Astrocyte (in vitro differentiated cells and primary cell): ENCODE results near the gene AFF4. TPM values are rescaled to one million over a fixed set of nuclear protein-coding genes. Genes with fewer than 3 reads are reported as not detected.
A peak's percentile ranks its signal among the peaks of the same experiment; 100 is the strongest.

ENCODE experiments used
- DNase-seq: peaks from one replicate; pipeline ENCODE4 v3.0.0-alpha.2; 2010; ENCODE audit warnings: low read depth
- FAIRE-seq: peaks from 2 replicates; lab custom pipeline; 2011; peaks lifted over from hg19 to GRCh38; lab: Jason Lieb, UNC
- H2AFZ ChIP-seq: 2 replicates; pipeline ENCODE4 v1.6.0; 2012; ENCODE audit warnings: low read depth, low read length, inconsistent platforms
- H3K27ac ChIP-seq: 2 replicates; pipeline ENCODE4 v1.5.1; 2011; ENCODE audit warnings: low read depth, low read length, inconsistent platforms
- H3K27me3 ChIP-seq: 2 replicates; pipeline ENCODE4 v1.6.0; 2011; ENCODE audit warnings: low read length, inconsistent platforms; ENCODE audit not compliant: insufficient read depth
- H3K36me3 ChIP-seq: 2 replicates; pipeline ENCODE4 v1.5.1; 2011; ENCODE audit warnings: low read length, inconsistent platforms; ENCODE audit not compliant: insufficient read depth
- H3K4me1 ChIP-seq: 2 replicates; pipeline ENCODE4 v1.5.1; 2011; ENCODE audit warnings: low read length, inconsistent platforms; ENCODE audit not compliant: insufficient read depth
- H3K4me2 ChIP-seq: 2 replicates; pipeline ENCODE4 v1.6.0; 2012; ENCODE audit warnings: low read length, inconsistent platforms
- H3K4me3 ChIP-seq: 2 replicates; pipeline ENCODE4 v1.5.1; 2011; ENCODE audit warnings: low read depth, mild to moderate bottlenecking, low read length, inconsistent platforms; ENCODE audit not compliant: insufficient read depth
- H3K79me2 ChIP-seq: 2 replicates; pipeline ENCODE4 v1.6.0; 2012; ENCODE audit warnings: mild to moderate bottlenecking, low read length, inconsistent platforms; ENCODE audit not compliant: insufficient read depth
- H3K9ac ChIP-seq: 2 replicates; pipeline ENCODE4 v1.6.0; 2012; ENCODE audit warnings: mild to moderate bottlenecking, low read length, inconsistent platforms
- H3K9me3 ChIP-seq: 2 replicates; pipeline ENCODE4 v1.5.1; 2012; ENCODE audit warnings: low read depth, mild to moderate bottlenecking, low read length, inconsistent platforms; ENCODE audit not compliant: insufficient read depth
- H4K20me1 ChIP-seq: 2 replicates; pipeline ENCODE4 v1.6.0; 2012; ENCODE audit warnings: low read length, inconsistent platforms; ENCODE audit not compliant: insufficient read depth
- H3K27ac Mint-ChIP-seq: one replicate; pipeline ENCODE4 v1.8.0; 2021; ENCODE audit warnings: mild to moderate bottlenecking, mixed read lengths; ENCODE audit not compliant: unreplicated experiment
- H3K27me3 Mint-ChIP-seq: one replicate; pipeline ENCODE4 v1.8.0; 2021; ENCODE audit warnings: low read depth, mixed read lengths; ENCODE audit not compliant: unreplicated experiment
- H3K36me3 Mint-ChIP-seq: one replicate; pipeline ENCODE4 v1.8.0; 2021; ENCODE audit warnings: low read depth, mixed read lengths; ENCODE audit not compliant: unreplicated experiment
- H3K4me1 Mint-ChIP-seq: one replicate; pipeline ENCODE4 v1.8.0; 2021; ENCODE audit warnings: low read depth, mixed read lengths; ENCODE audit not compliant: unreplicated experiment
- H3K4me3 Mint-ChIP-seq: one replicate; pipeline ENCODE4 v1.8.0; 2021; ENCODE audit warnings: mild to moderate bottlenecking, moderate library complexity, mixed read lengths; ENCODE audit not compliant: unreplicated experiment
- H3K9me3 Mint-ChIP-seq: one replicate; pipeline ENCODE4 v1.8.0; 2021; ENCODE audit warnings: mild to moderate bottlenecking, mixed read lengths; ENCODE audit not compliant: unreplicated experiment
- EZH2 ChIP-seq: IDR thresholded peaks from 2 replicates; pipeline ENCODE4 v1.6.1; 2012; ENCODE audit warnings: mild to moderate bottlenecking, low read length, inconsistent platforms; ENCODE audit not compliant: insufficient read depth
- total RNA-seq: library from RNA; stranded (reverse); gene quantifications from 2 replicates; pipeline ENCODE4 v1.2.1, GENCODE V29; 2021
- TF ChIP-seq, protein P1 (sequence below): IDR thresholded peaks from 2 replicates; pipeline ENCODE4 v1.5.1; 2011; ENCODE audit warnings: low read depth, mild to moderate bottlenecking, inconsistent platforms, low read length, moderate library complexity; ENCODE audit not compliant: insufficient read depth

Gene AFF4
- total RNA-seq, 1 donor from 2014 or later = 163 TPM

- H3K79me2 ChIP-seq = peaks cover 16% of the 10 kb centered on the region
- H3K9ac ChIP-seq = no peak overlapping the region
- H4K20me1 ChIP-seq = peaks cover 12% of the 10 kb centered on the region
- DNase-seq = no peak
- no peaks in the 10 kb centered on the region for H3K27me3 Mint-ChIP-seq
- no peaks in the 10 kb centered on the region for H3K27me3 ChIP-seq
- H3K27ac ChIP-seq = no peak overlapping the region
- TF ChIP-seq, protein P1, sequence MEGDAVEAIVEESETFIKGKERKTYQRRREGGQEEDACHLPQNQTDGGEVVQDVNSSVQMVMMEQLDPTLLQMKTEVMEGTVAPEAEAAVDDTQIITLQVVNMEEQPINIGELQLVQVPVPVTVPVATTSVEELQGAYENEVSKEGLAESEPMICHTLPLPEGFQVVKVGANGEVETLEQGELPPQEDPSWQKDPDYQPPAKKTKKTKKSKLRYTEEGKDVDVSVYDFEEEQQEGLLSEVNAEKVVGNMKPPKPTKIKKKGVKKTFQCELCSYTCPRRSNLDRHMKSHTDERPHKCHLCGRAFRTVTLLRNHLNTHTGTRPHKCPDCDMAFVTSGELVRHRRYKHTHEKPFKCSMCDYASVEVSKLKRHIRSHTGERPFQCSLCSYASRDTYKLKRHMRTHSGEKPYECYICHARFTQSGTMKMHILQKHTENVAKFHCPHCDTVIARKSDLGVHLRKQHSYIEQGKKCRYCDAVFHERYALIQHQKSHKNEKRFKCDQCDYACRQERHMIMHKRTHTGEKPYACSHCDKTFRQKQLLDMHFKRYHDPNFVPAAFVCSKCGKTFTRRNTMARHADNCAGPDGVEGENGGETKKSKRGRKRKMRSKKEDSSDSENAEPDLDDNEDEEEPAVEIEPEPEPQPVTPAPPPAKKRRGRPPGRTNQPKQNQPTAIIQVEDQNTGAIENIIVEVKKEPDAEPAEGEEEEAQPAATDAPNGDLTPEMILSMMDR = no peak
- TF ChIP-seq EZH2 = no peak
- H2AFZ ChIP-seq = no peak overlapping the region
- H3K4me2 ChIP-seq = no peak overlapping the region
- H3K9me3 Mint-ChIP-seq = no peaks in the 10 kb centered on the region
- H3K27ac Mint-ChIP-seq = peak overlapping the region; percentile 75
- H3K4me3 ChIP-seq = no peak overlapping the region
- H3K4me1 ChIP-seq = peaks cover 6% of the 10 kb centered on the region
- peaks cover 21% of the 10 kb centered on the region for H3K36me3 ChIP-seq
- H3K36me3 Mint-ChIP-seq = peaks cover 34% of the 10 kb centered on the region
- H3K9me3 ChIP-seq = no peaks in the 10 kb centered on the region
- peaks cover 34% of the 10 kb centered on the region for H3K4me1 Mint-ChIP-seq
- FAIRE-seq = no peak
- H3K4me3 Mint-ChIP-seq = no peak overlapping the region
Measured at GRCh38 chr5:132871459-132872284, 91.8 kb downstream of the AFF4 start.

DNA sequence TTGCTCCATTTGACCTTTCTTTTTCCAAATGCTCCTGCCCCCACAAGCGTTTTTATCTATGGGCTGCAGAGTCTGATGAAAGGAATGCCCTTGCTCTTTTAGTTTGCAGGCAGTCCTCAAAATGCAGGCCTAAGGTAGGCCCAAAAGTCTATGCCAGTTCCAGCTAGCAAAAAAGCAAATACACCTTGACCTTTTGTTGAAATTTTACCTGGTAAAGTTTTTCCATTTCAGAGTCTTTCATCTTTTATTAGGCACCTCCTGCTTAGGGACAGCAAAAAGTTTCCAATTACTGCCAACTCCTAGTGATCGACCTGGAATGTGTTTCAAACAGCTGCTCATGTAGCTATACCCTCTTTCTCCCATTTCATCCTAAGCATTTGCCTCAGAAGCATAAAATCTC is 92.6 kb downstream of the AFF4 start:
- H3K4me1 Mint-ChIP-seq = peaks cover 30% of the 10 kb centered on the region
- FAIRE-seq = no peak

More for the DNA sequence above, 92.6 kb downstream of the AFF4 start:
- H3K27ac Mint-ChIP-seq = no peak overlapping the region
- no peak for TF ChIP-seq EZH2
- TF ChIP-seq, protein P1 = no peak
- peaks cover 6% of the 10 kb centered on the region for H4K20me1 ChIP-seq
- H3K4me1 ChIP-seq = peaks cover 3% of the 10 kb centered on the region
- peaks cover 15% of the 10 kb centered on the region for H3K36me3 ChIP-seq
- H3K27ac ChIP-seq = no peak overlapping the region
- DNase-seq = no peak
- no peaks in the 10 kb centered on the region for H3K9me3 ChIP-seq
- no peaks in the 10 kb centered on the region for H3K27me3 Mint-ChIP-seq
- peaks cover 19% of the 10 kb centered on the region for H3K79me2 ChIP-seq
- no peak overlapping the region for H3K9ac ChIP-seq
- no peak overlapping the region for H3K4me2 ChIP-seq
- no peaks in the 10 kb centered on the region for H3K9me3 Mint-ChIP-seq
- H3K36me3 Mint-ChIP-seq = peaks cover 34% of the 10 kb centered on the region
- no peak overlapping the region for H3K4me3 Mint-ChIP-seq
- no peak overlapping the region for H2AFZ ChIP-seq
- no peaks in the 10 kb centered on the region for H3K27me3 ChIP-seq
- H3K4me3 ChIP-seq = no peak overlapping the region
